NCI-H1436 treated with DMSO at 0.1 percent for 48 hours (cell line): ENCODE results near the gene KCNH1.
"Not testable (repeated sequence)": the region's sequence is repeated elsewhere in the genome, so short reads cannot be mapped to it uniquely, and the experiment has no call there.

Experiments used
- DNase-seq: peaks from one replicate; lab custom pipeline; 2025; lab: John Stamatoyannopoulos, UW

The KCNH1 gene

GRCh38 chr1:210684466-210685294, 449.3 kb downstream of the KCNH1 start:
- DNase-seq, result no peak

- DNase-seq, result no peak
These were observed 450.4 kb downstream of the KCNH1 start for GRCh38 chr1:210683403-210684047.

GRCh38 chr1:210681158-210681557, 452.8 kb downstream of the KCNH1 start:
- no peak for DNase-seq

- no peak for DNase-seq
These were observed 455.6 kb downstream of the KCNH1 start for GRCh38 chr1:210678306-210678705.

- no peak for DNase-seq
These were observed 456.4 kb downstream of the KCNH1 start for GRCh38 chr1:210677533-210677932.

- DNase-seq, result no peak
These were observed 457.4 kb downstream of the KCNH1 start for GRCh38 chr1:210676539-210676938.

GRCh38 chr1:210674151-210674550, 459.8 kb downstream of the KCNH1 start:
- DNase-seq, result no peak

GRCh38 chr1:210669951-210670350, 464.0 kb downstream of the KCNH1 start:
- no peak for DNase-seq

GRCh38 chr1:210663730-210664573, 470.0 kb downstream of the KCNH1 start:
- peak; percentile 68 for DNase-seq

- no peak for DNase-seq
These were observed 471.5 kb downstream of the KCNH1 start for GRCh38 chr1:210662291-210663050.

- DNase-seq, result not testable (repeated sequence)
These were observed 472.4 kb downstream of the KCNH1 start for GRCh38 chr1:210661520-210661919.

GRCh38 chr1:210657806-210658205, 476.1 kb downstream of the KCNH1 start:
- DNase-seq, result no peak

GRCh38 chr1:210655511-210655910, 478.4 kb downstream of the KCNH1 start:
- no peak for DNase-seq

GRCh38 chr1:210654176-210654981, 479.6 kb downstream of the KCNH1 start:
- no peak for DNase-seq

GRCh38 chr1:210653771-210654170, 480.2 kb downstream of the KCNH1 start:
- no peak for DNase-seq

- DNase-seq, result no peak
These were observed 481.5 kb downstream of the KCNH1 start for GRCh38 chr1:210652329-210652954.

- no peak for DNase-seq
These were observed 483.5 kb downstream of the KCNH1 start for GRCh38 chr1:210650403-210650802.

GRCh38 chr1:210648588-210649269, 485.2 kb downstream of the KCNH1 start:
- no peak for DNase-seq

- no peak for DNase-seq
These were observed 486.3 kb downstream of the KCNH1 start for GRCh38 chr1:210647406-210648333.
